ENCODE results near the gene SCN7A. TPM values are rescaled to one million over a fixed set of nuclear protein-coding genes. Genes with fewer than 3 reads are reported as not detected.

SCN7A gene
- total RNA-seq: not detected in 2 replicates

GRCh38 chr2:166494140-166494624 is at the start of gene SCN7A:
SCN7A (minus strand) TSS chr2:166494249; CDS start chr2:166477696, 16,553 bp downstream.

GRCh38 chr2:166375736-166376487 is 118.1 kb downstream of the SCN7A start, which contains the start of gene SCN9A:
SCN9A (minus strand) TSS chr2:166375944; CDS start chr2:166311756, 64,188 bp downstream.

Other genes with a start within 250 kb of the SCN7A start
- gene SCN9A, start 118.3 kb downstream of the SCN7A start, total RNA-seq: 0.15 and 0.62 TPM in 2 replicates

Measured in hair follicular keratinocyte (primary cell).